Heart left ventricle (tissue), 16 donors: Measurements from ENCODE around the gene OR2Y1. TPM values are rescaled to one million over a fixed set of nuclear protein-coding genes. Genes with fewer than 3 reads are reported as not detected.
"Not testable (repeated sequence)": the region's sequence is repeated elsewhere in the genome, so short reads cannot be mapped to it uniquely, and the experiment has no call there.

ENCODE experiments used
- ATAC-seq, 4 donors: fragments of 200-7000 bp; cut with Tn5 transposase; one replicate each; pipeline ENCODE4 v1.9.1; 2020 to 2022; ENCODE audit warnings: moderate library complexity in 4 of 4, mild to moderate bottlenecking in 3 of 4, moderate number of reproducible peaks in 1 of 4
- DNase-seq, 5 donors: peaks; one replicate each; pipeline ENCODE4 v3.0.0-alpha.2; 2020
- H3K27ac ChIP-seq, 12 donors: fragments of 200-600 bp; sonication (generic) in 4 of 12; one replicate each; pipeline versions ENCODE4 v1.5.0 to v1.8.0; 2016 to 2022; ENCODE audit warnings: mild to moderate bottlenecking in 2 of 12
- H3K27me3 ChIP-seq, 9 donors: fragments of 200-600 bp; sonication (generic) in 2 of 9; one replicate each; pipeline versions ENCODE4 v1.5.1 to v1.8.0; 2016 to 2022; ENCODE audit warnings: mild to moderate bottlenecking in 3 of 9
- H3K36me3 ChIP-seq, 9 donors: fragments of 200-600 bp; sonication (generic) in 2 of 9; one replicate each; pipeline versions ENCODE4 v1.5.0 to v1.8.0; 2018 to 2022; ENCODE audit warnings: mild to moderate bottlenecking in 2 of 9
- H3K4me1 ChIP-seq, 12 donors: fragments of 200-600 bp; sonication (generic) in 4 of 12; one replicate each; pipeline versions ENCODE4 v1.5.0 to v1.8.0; 2016 to 2022; ENCODE audit warnings: mild to moderate bottlenecking in 3 of 12
- H3K4me3 ChIP-seq, 12 donors: fragments of 200-600 bp; sonication (generic) in 4 of 12; one replicate each; pipeline versions ENCODE4 v1.5.0 to v1.8.0; 2017 to 2022; ENCODE audit warnings: mild to moderate bottlenecking in 9 of 12, moderate library complexity in 4 of 12
- H3K9me3 ChIP-seq, 12 donors: fragments of 200-600 bp; sonication (generic) in 4 of 12; one replicate each; pipeline versions ENCODE4 v1.5.0 to v1.8.0; 2016 to 2022; ENCODE audit warnings: mild to moderate bottlenecking in 1 of 12
- POLR2A ChIP-seq, 2 donors: fragments of 450-650 bp; IDR thresholded peaks; one replicate each; pipeline ENCODE4 v1.6.1; 2017; ENCODE audit warnings: antibody characterized with exemption in 2 of 2, mild to moderate bottlenecking in 2 of 2, moderate library complexity in 2 of 2
- WGBS, 4 donors: extraction: QIAGEN DNeasy Blood & Tissue Kit in 2 of 4; methylation state at CpG; one replicate each; pipeline versions ENCODE4 v1.1.5 to v1.1.7; 2013 to 2018; 5-methylcytosine and 5-hydroxymethylcytosine counted together
- intact Hi-C, 10 donors: fragments of 100-400 bp; cut with DNase I; formaldehyde crosslinking; loops; one replicate each; pipeline versions ENCODE4 v1.11.1 to v1.14.2; 2022
- polyA plus RNA-seq, 2 donors: library from polyadenylated mRNA; stranded (reverse); fragments of 200-250 nt; gene quantifications; one replicate each; pipeline ENCODE4 v1.2.3, GENCODE V29; 2013
- total RNA-seq, 9 donors: library from RNA; depleted of rRNA in 2 of 9; stranded (reverse); fragments of >200 nt in 2 of 9; fragmentation: NEBNext Ultra II Directional in 3 of 9; extraction: Animal tissue kit (Norgen Biotek cat#: 25700) in 3 of 9; gene quantifications; one replicate each; pipeline versions ENCODE4 v1.1.0 to v1.2.4, GENCODE V29; 2016 to 2023
- TF ChIP-seq, protein P1 (sequence below), 12 donors: fragments of 200-600 bp; sonication (generic) in 4 of 12; IDR thresholded peaks; one replicate each; pipeline versions ENCODE4 v1.5.0 to v1.8.0; 2018 to 2022; ENCODE audit warnings: antibody characterized with exemption in 12 of 12, mild to moderate bottlenecking in 5 of 12
- donor health status: ischemic (EF 13 %, LVEDD 7.1; RV severe dilation, severe dysfunction).
- donor health status: healthy with polysubstance abuse.
- donor health status: DM: no; HTN: yes; CAD: no.
- donor health status: DM: no; HTN: no; CAD: no.
- donor health status: ischemic (EF 25% LVEDD 6.9; RV normal size, moderate dysfunction).
- donor health status: ischemic (EF 25% LVEDD 5.7; RV mildly dilated, moderate dysfunction).
- donor health status: healthy.
- donor health status: DM: yes; HTN: yes; CAD: no.
- donor health status: ischemic (EF 35%, LVEDD 5.7; RV mildly dilated, moderate dysfunction).
- donor health status: nonischemic (EF 11% LVEDD 7.7; RV severe dilation, severe dysfunction).
- donor health status: DM: yes; HTN: yes; CAD: no.
- donor health status: PGD.
- donor health status: ischemic (EF 29% LVEDD 5.4; RV normal size, mild dysfunction).
- donor health status: nonischemic (EF 23%, LVEDD 6.1; RV moderate dilation, normal function).

The OR2Y1 gene
- total and polyA plus RNA-seq, 11 donors: not detected

DNA sequence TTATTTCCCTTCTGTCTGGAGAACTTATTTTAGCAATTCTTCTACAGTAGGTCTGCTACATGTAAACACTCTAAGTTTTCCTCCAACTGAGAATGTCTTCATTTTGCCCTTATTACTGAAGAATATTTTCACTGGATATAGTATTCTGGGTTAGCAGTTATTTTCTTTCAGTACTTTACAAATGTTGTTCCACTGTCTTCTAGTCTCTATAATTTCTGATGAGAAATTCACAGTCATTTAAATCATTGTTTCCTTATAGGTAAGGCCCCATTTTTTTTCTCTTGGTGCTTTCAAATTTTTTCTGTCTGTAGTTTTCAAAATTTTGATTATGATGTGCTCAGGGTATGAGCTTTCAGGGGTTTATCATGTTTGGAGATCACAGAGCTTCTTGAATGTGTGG lies 32.0 kb upstream of the OR2Y1 start:
- ATAC-seq (no peak), DNase-seq (no peak)
- Histone ChIP-seq H3K27ac (no peak overlapping the region), H3K9me3 (peaks cover 0 to 20% (median 8%) of the 10 kb centered on the region in 12 donors), H3K4me3 (no peak overlapping the region), H3K36me3 (no peaks in the 10 kb centered on the region), H3K4me1 (no peaks in the 10 kb centered on the region), H3K27me3 (no peaks in the 10 kb centered on the region)
- TF ChIP-seq POLR2A (IDR thresholded peaks at IDR 0.05): no peak
- TF ChIP-seq, protein P1, sequence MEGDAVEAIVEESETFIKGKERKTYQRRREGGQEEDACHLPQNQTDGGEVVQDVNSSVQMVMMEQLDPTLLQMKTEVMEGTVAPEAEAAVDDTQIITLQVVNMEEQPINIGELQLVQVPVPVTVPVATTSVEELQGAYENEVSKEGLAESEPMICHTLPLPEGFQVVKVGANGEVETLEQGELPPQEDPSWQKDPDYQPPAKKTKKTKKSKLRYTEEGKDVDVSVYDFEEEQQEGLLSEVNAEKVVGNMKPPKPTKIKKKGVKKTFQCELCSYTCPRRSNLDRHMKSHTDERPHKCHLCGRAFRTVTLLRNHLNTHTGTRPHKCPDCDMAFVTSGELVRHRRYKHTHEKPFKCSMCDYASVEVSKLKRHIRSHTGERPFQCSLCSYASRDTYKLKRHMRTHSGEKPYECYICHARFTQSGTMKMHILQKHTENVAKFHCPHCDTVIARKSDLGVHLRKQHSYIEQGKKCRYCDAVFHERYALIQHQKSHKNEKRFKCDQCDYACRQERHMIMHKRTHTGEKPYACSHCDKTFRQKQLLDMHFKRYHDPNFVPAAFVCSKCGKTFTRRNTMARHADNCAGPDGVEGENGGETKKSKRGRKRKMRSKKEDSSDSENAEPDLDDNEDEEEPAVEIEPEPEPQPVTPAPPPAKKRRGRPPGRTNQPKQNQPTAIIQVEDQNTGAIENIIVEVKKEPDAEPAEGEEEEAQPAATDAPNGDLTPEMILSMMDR (IDR thresholded peaks at IDR 0.05): no peak
- intact Hi-C loops: no loop called here

DNA sequence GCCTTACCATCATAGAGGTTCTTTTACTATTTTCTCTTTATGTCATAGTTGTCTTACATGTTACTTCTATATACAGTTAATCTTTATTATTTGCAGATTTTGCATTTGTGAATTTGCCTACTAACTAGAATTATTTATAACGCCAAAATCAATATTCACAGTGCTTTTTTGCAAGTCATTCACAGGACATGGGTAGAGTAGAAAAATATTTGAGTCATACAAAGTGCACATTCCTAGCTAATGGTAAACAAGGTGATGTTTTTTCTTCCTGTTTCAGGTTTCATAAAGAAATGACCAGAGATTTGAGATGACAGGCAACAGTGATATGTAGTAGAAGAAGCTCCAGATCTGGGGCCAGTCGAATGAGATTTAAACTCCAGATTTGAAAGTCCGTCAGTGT lies 30.0 kb upstream of the OR2Y1 start:
- WGBS, 4 donors: 55 to 88% (median 79%) methylated on average over 3 of the region's 3 CpGs
- ATAC-seq (no peak), DNase-seq (no peak)
- H3K4me1 ChIP-seq: no peaks in the 10 kb centered on the region
- H3K9me3 ChIP-seq: peaks cover 0 to 25% (median 8%) of the 10 kb centered on the region in 12 donors
- no peak for TF ChIP-seq POLR2A (IDR thresholded peaks at IDR 0.05)
- TF ChIP-seq, protein P1 (IDR thresholded peaks at IDR 0.05): no peak
- intact Hi-C loops: no loop called here
- H3K27ac ChIP-seq: no peak overlapping the region
- H3K27me3 ChIP-seq: no peaks in the 10 kb centered on the region
- no peaks in the 10 kb centered on the region for H3K36me3 ChIP-seq
- no peak overlapping the region for H3K4me3 ChIP-seq

DNA sequence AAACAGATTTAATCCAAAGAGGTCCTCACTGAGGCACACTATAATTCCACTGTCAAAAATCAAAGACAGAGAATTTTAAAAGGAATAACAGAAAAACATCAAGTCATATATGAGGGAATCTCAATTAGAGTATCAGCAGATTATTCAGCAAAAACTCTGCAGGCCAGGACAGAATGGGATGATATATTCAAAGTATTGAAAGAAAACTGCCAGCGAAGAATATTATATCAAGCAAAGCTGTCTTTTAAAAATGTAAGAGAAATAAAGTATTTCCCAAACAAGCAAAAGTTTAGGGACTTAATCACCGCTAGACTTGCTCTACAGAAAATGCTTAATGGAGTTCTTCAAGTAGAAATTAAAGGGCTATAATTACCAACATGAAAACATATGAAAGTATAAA lies 15.7 kb upstream of the OR2Y1 start:
- no peak for TF ChIP-seq POLR2A (IDR thresholded peaks at IDR 0.05)
- TF ChIP-seq, protein P1 (IDR thresholded peaks at IDR 0.05): no peak
- DNase-seq (no peak), ATAC-seq (no peak)
- intact Hi-C loops: no loop called here
- Histone ChIP-seq H3K27ac (no peak overlapping the region), H3K36me3 (no peaks in the 10 kb centered on the region), H3K4me3 (no peak overlapping the region), H3K4me1 (no peaks in the 10 kb centered on the region), H3K27me3 (no peaks in the 10 kb centered on the region), H3K9me3 (peaks cover 0 to 34% (median 17%) of the 10 kb centered on the region in 12 donors)
- WGBS, 4 donors: 45 to 68% (median 58%) methylated on average over 2 of the region's 2 CpGs

DNA sequence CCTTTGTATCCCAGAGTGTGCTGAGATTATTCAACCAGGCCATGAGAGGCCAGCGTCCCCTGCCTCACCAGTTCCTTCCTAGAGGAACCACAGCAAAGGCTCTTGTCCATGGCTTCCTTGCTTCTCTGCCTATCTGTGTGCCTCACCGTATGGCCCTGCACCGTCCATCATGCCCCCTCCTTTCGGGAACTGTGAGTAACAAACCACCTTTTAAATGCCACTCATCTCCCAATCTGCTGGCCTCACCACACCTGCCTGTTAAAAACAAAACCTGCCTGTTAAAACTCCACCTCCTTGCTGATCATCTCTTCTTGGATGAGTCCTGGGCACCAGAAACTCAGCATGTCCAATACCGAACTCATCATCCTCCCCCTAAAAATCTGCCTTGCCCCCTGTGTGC lies 4.4 kb upstream of the OR2Y1 start:
- intact Hi-C loops: no loop called here
- Histone ChIP-seq H3K27me3 (peaks cover 0 to 51% (median 6%) of the 10 kb centered on the region in 9 donors), H3K9me3 (no peaks in the 10 kb centered on the region), H3K4me3 (no peak overlapping the region), H3K27ac (no peak overlapping the region), H3K36me3 (no peaks in the 10 kb centered on the region), H3K4me1 (no peaks in the 10 kb centered on the region)
- no peak for TF ChIP-seq POLR2A (IDR thresholded peaks at IDR 0.05)
- 61 to 76% (median 64%) methylated on average over 5 of the region's 5 CpGs for WGBS, 4 donors
- ATAC-seq (no peak), DNase-seq (no peak)

DNA sequence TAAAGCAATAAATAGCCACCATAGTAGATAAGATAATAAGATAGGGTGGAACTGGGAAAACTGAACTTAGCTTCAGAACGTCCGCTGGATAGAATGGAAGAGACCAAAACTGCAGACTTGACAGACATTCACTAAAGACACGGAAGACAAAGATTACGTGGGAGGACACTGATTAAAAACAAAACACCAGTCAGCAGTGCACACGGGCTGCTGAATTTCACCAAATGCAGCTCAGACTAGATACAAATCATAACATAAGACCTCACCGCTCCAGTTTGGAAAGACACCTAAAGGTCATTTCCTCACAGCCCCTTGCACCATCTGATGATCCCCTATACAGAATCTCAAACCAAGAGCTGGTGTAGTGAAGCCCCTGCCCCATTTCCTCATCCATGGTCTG lies 2.9 kb upstream of the OR2Y1 start:
- no peaks in the 10 kb centered on the region for H3K4me1 ChIP-seq
- DNase-seq (no peak), ATAC-seq (no peak)
- peaks cover 0 to 52% (median 10%) of the 10 kb centered on the region in 9 donors for H3K27me3 ChIP-seq
- no peaks in the 10 kb centered on the region for H3K9me3 ChIP-seq
- H3K4me3 ChIP-seq: no peak overlapping the region
- no peak overlapping the region for H3K27ac ChIP-seq
- intact Hi-C loops: no loop called here
- WGBS, 4 donors: 62 to 72% (median 66%) methylated on average over 6 of the region's 6 CpGs
- no peaks in the 10 kb centered on the region for H3K36me3 ChIP-seq
- TF ChIP-seq, protein P1 (IDR thresholded peaks at IDR 0.05): no peak
- no peak for TF ChIP-seq POLR2A (IDR thresholded peaks at IDR 0.05)

DNA sequence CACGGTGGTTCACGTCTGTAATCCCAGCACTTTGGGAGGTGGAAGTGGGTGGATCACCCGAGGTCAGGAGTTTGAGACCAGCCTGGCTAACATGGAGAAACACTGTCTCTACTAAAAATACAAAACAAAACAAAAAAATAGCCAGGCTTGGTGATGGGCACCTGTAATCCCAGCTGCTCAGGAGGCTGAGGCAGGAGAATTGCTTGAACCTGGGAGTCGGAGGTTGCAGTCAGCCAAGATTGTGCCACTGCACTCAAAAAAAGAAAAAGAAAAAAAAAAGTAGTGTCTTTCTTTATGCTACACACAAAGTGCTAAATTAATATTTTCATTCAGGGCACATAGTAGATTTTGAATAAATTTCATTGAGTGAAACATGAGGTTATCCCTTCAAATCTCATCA lies 1.1 kb upstream of the OR2Y1 start:
- H3K27me3 ChIP-seq: peaks cover 0 to 53% (median 13%) of the 10 kb centered on the region in 9 donors
- ATAC-seq, intact Hi-C loops: not testable (repeated sequence)

More for the DNA sequence above, 1.1 kb upstream of the OR2Y1 start:
- not testable (repeated sequence) for H3K4me1 ChIP-seq, DNase-seq, H3K9me3 ChIP-seq, H3K27ac ChIP-seq, H3K36me3 ChIP-seq, H3K4me3 ChIP-seq
- WGBS, 4 donors: 68 to 87% (median 82%) methylated on average over 4 of the region's 4 CpGs
